ENCODE data around the gene AAMDC.
"Not testable (repeated sequence)": the region's sequence is repeated elsewhere in the genome, so short reads cannot be mapped to it uniquely, and the experiment has no call there.

The AAMDC gene

DNA sequence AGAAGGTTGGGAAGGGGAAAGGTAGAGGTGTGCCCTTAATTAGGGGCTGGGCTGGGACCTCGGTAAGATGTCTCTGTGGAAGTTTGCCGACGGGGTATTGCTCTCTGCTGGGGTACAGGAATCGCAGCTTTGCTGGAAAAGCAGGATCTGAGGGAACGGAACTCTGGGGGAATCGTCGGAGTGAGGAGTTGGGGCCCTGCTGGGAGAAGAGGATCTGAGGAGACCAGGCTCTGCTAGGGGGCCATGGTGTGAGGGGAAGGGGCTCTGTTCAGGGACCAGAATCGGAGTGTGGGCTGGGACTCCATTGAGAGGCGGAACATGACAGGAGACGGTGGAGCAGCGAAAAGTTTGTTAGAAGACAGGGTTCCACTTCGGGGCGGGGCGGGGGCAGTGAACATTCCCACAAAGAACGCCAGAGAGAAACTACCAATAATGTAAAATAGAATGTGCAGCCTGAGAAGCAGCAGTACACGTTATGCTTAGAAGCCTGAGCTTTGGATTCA, 456 bp downstream of the AAMDC start:
- no peak for DNase-seq (ENCODE audit: low spot score)

DNA sequence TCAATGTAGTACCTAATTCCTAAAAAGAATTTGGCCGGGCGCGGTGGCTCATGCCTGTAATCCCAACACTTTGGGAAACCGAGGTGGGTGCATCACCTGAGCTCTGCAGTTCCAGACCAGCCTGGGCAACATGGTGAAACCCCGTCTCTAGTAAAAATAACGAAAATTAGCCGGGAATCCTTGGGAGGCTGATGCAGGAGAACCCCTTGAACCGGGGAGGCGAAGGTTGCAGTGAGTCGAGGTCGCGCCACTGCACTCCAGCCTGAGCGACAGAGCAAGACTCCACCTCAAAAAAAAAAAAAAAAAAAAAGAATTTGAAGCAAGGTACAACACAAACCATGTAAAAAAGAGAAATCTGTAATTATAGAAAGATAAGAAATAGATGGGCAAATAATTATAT, 1.2 kb downstream of the AAMDC start:
- DNase-seq (ENCODE audit: low spot score), result not testable (repeated sequence)

DNA sequence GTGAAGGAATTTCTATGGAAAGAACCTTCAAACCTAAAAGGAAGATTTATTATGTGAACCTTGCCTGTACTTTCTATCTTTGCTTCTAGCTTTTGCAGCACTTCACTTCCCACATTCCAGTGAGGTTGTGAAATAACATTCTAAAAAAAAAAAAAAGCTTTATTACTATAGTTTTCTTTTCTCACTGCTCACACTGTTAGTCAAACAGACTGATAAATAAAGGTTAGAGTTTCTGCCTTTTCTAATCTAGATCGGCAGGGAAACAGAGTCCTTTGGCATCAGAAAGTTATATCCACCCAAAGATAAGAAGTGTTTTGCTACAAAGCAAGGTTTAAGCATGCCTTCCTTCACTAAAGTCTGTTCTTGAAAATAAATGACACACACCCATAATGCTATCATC, 2.8 kb downstream of the AAMDC start:
- DNase-seq (ENCODE audit: low spot score), result no peak

DNA sequence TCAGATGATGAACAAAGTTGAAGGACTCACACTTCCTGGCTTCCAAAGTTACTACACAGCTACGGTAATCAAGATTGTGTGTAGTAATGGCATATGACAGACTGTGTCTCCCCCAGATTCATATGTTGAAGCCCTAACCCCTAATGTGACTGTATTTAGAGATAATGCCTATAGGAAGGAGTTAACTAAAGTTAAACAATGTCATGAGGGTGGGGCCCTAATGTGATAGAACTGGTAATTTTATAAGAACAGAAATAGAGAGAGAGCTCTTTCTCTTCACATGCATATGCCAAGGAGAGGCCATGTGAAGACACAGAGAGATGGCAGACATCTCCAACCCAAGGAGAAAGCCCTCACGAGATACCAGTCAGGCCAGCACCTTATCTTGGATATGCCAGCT, 8.0 kb downstream of the AAMDC start:
- no peak for DNase-seq (ENCODE audit: low spot score)

DNA sequence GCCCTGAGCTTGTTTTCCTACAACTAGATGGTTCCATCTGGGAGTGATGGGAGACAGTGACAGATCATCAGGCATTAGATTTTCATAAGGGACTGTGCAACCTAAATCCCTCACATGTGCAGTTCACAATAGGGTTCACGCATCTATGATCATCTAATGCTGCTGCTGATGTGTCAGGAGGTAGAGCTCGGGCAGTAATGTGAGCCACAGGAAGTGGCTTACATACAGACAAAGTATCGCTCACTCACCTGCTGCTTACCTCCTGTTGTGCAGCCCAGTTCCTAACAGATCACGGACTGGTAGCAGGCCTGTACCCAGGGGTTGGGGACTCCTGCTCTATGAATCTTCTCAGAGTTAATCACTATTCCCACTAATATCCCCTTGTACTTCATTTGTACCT, 12.4 kb downstream of the AAMDC start:
- no peak for DNase-seq (ENCODE audit: low spot score)

DNA sequence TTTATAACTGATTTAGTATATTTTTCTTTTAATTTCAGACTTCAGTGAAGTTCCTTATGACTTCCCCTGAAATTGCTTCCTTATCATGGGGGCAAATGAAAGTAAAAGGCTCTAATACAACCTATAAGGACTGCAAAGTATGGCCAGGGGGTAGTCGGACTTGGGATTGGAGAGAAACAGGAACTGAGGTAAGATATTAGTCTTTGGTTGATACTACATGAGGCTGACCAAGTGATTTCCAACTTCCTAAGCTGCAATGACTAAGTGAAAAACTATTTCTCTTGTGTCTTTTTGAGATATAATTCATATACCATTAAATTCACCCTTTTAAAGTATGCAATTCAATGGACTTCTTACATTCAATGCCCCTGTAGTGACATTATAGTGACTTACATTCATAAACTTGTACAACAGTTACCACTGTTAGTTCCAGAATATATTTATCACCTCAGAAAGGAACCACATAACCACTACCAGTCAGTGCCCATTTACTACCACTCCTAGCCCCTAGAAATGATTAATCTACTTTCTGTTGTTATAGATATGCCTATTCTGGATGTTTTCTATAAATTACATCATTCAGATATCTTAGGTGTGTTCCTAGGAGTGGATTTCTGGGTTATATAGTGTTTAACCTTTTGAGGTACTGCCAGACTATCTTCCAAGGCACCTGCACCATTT, 21.6 kb downstream of the AAMDC start:
- DNase-seq (ENCODE audit: low spot score), result peak; percentile 28

DNA sequence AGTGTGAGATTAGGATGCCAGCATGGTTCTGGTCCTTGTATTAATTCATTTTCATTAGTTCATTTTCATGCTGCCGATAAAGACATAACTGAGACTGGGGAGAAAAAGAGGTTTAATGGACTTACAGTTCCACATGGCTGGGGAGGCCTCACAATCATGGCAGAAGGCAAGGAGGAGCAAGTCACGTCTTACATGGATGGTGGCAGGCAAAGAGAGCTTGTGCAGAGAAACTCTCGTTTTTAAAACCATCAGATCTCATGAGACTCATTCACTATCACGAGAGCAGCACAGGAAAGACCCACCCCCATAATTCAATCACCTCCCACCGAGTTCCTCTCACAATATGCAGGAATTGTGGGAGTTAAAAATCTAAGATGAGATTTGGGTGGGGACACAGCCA, 22.8 kb downstream of the AAMDC start:
- not testable (repeated sequence) for DNase-seq (ENCODE audit: low spot score)

DNA sequence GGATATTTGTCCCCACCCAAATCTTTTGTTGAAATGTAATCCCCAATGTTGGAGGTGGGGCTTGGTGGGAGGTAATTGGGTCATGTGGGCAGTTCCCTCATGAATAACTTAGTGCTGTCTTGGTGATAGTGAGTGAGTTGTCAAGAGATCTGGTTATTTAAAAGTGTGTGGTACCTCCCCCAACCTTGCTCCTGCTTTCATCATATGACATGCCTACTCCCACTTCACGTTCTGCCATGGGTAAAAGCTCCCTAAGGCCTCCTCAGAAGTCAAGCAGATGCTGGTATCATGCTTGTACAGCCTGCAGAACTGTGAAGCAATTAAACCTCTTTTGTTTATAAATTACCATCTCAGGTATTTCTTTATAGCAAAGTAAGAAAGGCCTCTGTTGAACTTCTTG, 30.6 kb downstream of the AAMDC start:
- DNase-seq (ENCODE audit: low spot score), result no peak

DNA sequence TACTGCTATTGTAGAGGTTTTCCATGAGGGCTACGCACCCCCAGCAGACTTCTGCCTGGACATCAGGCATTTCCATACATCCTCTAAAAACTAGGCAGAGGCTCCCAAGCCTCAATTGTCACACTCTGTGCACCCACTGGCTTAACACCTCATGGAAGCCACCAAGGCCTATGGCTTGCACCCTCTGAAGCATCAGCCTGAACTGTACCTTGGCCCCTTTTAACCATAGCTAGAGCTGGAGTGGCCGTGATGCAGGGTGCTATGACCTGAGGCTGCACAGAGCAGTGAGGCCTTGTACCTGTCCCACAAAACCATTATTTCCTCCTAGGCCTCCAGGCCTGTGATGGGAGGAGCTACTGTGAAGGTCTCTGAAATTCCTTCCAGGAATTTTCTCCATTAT, 33.9 kb downstream of the AAMDC start:
- no peak for DNase-seq (ENCODE audit: low spot score)

DNA sequence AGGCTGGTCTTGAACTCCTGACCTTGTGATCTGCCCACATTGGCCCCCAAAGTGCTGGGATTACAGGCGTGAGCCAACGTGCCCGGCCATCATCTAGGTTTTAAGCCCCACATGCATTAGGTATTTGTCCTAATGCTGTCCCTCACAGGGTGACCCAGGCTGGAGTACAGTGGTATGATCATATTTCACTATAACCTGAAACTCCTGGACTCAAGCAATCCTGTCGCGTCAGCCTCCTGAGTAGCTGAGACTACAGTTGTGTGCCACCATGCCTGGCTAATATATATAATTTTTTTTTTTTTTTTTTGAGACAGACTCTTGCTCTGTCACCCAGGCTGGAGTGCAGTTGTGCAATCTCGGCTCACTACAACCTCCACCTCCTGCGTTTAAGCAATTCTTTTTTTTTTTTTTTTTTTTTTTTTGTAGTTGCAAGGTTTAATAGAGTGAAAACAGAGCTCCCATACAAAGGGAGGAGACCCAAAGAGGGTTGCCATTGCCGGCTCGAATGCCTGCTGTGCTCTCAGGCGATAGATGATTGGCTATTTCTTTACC, 37.0 kb downstream of the AAMDC start:
- not testable (repeated sequence) for DNase-seq (ENCODE audit: low spot score)

DNA sequence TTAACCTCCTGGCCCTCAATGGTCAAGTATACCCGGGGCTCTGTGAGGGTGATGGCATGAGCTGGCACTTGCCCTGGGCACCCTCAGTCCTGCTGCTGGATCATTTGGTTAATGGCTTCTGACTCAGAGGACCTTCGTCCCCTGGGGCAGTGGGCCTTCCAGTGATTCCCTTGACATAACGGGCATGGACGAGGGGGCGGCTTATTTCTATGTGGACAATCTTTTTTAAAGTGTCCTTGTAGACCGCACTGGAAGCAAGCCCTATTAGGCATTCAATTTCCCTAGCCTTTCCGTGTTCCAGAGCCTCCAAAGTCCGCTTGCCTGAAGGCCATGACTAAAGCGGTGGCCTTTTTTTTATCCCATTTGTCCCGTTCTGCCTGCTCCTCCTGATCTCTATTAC, 40.5 kb downstream of the AAMDC start:
- DNase-seq (ENCODE audit: low spot score), result not testable (repeated sequence)

DNA sequence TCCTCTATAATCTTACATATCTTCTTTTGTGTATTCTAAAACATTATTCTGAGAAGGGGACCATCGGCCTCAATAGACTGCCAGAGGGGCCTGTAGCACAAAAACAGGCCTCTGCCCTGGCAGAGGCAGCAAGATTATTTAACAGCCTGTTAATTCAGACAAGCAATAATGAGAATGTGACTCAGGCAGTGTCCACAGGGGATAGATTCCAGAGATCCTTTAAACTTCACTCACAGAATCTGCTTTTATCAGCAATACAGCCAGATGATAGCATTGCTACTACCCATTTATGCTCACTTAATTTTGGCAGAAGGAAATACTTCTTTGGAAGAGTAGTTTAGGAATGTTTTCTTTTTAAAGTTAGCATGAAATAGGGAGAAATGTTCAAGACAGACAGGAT, 44.9 kb downstream of the AAMDC start:
- DNase-seq (ENCODE audit: low spot score), result no peak

DNA sequence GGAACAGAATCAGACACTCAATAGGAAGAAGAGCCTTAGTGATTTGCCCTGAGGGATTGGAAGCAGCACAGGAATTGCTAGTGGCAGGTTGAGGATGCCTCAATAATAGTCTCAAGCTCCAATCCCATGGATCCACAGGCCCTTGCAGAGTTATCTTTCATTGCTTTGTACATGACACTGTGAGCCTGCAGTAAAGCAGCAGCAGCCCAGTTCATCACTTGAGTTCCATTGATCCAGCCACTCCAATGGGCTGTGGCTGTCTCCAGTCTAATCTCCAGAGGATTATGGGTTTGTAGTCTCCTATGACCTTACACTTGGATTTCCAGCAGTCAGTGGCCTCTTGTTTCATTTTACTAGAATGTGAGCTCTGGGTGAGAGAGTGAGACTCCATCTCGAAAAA, 45.4 kb downstream of the AAMDC start:
- no peak for DNase-seq (ENCODE audit: low spot score)

DNA sequence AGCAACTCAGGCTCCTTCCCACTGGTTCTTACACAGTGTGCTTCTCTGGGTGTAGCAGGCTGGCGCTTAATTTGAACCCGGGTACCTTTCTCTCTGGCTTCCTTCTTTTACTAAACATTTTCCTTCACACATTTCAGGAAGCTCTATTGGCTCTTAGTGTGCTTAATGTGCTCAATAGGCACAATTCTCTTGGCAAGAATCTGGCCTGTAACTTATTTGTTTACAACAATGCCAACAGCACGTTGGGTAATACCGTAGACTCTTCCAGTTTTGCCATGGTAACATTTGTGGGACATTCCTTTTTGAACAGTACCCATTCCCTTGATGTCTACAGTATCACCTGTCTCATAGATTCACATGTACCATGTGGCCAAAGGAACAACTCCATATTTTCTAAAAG, 47.8 kb downstream of the AAMDC start:
- DNase-seq (ENCODE audit: low spot score), result no peak

DNA sequence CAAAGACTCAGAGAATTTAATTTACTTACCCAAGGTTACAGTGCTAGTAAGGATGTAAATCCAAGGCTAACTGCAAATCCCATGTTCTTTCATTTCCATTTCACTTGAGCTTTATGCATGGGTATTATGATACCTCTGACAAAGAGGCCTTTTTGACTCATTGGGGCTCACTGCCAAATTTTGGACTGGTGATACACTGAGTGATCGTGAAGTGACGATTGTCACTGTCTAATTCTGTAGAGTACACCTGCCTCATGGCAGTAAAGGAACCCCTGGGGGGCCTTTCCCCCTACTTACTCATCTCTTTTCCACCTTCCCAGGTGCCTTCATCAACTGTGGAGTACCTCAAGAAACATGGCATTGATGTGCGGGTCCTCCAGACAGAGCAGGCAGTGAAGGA, 50.9 kb downstream of the AAMDC start:
- no peak for DNase-seq (ENCODE audit: low spot score)

DNA sequence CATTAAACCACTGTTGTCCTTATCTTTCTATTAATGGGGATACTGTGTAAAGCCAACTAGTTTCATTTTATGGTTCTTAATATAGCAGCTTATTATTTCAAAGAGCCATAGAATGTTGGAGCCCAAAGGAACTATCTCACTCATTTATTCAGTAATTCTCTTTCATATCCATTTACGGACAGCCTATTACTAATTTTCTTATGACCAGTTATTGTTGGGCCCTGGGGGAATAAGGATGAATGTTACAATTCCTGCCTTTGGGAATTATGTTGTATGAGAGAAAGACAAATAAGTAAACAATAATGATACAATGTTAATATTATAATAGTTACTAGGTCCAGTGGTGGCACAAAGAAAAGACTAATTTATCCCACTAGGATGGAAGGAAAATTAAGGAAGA, 52.4 kb downstream of the AAMDC start:
- peak; percentile 55 for DNase-seq (ENCODE audit: low spot score)

DNA sequence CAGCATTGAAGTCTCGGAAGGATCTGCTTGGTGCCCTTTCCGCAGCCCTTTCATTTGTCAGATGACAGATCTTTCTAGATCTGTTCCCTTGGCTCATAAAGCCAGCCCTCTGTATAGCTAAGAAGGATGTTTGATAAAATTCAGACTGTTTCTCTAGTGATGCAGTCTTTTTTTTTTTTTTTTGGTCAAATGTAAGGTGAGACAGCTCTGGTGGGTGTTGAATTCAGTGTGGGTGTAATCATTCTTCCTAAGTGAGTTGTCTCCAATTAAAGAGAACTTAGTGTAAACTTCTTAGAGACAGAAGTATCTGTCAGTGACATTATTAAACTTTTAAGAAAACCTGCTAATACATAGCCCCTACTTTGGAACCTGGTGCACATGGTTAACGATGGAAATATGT, 53.3 kb downstream of the AAMDC start:
- DNase-seq (ENCODE audit: low spot score), result no peak

DNA sequence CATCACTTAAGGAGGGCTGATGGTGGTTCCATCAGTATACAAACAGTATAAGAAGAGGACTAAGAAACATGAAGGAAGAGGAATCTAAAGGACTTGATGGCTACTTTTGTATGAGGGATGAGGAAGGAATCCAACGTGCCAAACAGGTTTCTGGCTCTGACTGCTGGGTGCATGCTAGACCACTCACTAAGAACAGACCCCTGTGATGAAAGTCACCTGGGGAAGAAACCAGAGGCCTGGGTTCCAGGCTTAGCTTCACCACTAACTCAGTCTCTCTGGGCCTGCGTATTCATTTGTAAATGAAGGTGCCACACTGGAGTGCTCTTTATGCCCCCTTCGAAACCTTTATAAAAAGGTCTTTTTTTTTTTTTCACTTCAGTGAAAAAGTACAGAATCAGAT, 55.1 kb downstream of the AAMDC start:
- no peak for DNase-seq (ENCODE audit: low spot score)

DNA sequence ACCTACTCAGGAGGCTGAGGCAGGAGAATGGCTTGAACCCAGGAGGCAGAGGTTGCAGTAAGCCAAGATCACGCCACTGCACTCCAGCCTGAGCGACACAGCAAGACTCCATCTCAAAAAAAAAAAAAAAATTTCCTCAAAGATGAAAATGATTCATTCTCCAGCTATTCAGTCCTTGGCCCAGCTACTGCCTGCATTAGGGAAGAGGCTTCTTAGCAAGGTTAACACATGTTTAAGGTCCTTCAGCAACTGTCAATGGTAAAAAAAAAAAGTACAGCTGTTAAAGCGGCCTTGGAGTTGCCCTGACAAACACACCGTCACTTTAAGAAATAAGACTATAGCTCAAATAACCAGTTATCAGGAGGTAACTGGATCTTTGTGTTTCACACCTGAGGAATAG, 57.3 kb downstream of the AAMDC start:
- DNase-seq (ENCODE audit: low spot score), result not testable (repeated sequence)

DNA sequence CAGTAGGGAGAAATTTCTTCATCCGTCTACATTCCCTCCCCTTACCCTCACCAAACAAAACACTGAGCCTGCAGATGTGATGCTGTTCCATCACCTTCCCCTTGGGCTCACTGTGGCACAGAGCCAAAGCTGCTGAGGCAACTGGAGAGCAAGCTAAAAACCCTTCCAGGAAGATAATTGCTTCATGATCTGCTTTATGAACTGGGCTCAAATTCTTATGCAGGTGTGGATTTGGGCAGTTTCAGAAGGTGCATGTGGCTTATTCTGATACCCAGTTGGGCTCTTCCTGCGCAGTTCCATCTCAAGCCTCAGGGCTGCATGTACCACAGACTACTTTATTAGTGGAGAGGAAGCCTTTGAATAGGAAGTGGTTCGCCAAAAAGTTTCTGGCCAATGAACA, 58.3 kb downstream of the AAMDC start:
- no peak for DNase-seq (ENCODE audit: low spot score)

DNA sequence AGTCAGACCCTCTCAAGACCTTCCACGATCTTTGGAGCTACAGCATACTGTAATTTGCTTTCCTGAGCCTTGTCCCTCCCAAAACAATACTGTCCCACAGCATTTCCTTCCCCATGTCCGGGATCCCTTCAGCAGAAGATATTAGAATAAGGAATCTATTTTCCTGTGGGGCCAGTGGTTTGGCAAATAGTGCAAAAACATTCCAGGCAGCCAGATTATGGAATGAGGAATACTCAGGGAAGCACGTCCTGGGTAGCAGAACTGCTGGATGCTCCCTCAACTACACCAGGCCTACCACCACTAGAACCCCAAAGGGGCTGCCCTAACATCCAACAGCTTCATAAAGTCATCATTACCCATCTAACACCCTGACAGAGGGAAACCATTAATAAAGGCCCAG, 61.5 kb downstream of the AAMDC start:
- DNase-seq (ENCODE audit: low spot score), result no peak

DNA sequence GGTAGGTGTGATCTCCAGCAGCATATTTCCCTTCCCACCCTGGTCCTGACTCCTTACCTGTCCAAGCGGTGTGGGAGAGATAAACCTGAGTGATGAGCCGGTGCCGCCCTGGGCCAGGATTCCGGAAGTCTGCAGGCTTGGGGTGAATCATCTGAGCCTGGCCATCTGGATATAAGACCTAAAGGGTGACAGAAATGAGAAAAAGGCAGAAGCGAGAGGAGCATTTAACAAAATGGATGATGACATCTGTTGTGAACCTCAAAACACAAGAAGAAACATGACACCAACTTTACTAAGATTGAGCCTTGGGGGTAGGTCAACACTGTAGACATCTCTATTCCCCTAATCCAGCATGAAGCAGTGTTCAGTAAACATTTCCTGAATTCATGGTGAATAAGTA, 62.8 kb downstream of the AAMDC start:
- no peak for DNase-seq (ENCODE audit: low spot score)

DNA sequence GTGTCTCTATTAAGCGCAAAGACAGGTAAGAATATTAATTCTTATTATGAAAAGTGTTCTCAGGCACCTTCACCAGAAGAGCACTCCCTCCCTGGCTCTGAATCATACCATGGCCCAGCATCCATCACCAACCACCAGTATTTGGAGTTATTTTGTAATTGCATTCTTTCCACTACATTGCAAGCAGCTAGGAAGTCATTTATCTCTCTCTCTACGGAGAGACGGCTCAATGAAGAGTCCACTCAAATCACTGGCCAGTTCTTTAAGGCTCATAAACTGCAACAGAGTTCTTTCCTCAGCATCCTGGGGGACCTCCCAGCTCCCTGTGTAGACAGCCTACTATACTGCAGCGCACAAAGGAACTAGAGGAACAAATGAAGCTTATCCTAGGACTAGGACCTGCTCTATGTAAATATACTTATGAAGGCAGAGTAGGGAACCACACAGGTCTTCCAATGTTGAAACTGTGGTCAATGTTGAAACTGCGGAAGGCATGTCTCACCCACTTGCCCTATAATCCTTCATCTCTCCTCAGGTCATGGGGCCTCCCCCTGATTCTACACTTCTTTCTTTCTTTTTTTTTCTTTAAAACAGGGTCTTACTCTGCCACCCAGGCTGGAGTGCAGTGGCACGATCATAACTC, 63.4 kb downstream of the AAMDC start:
- DNase-seq (ENCODE audit: low spot score), result no peak

DNA sequence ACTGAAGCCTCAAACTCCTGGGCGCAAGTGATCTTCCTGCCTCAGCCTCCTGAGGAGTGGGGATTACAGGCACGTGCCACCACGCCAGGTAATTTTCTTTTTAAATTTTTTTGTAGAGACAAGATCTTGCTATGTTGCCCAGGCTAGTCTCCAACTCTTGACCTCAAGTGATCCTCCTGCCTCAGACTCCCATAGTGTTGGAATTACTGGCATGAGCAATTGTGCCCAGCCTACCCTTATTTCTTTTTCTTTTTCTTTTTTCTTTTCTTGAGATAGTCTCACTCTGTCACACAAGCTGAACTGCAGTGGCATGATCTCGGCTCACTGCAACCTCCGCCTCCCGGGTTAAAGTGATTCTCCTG, 63.9 kb downstream of the AAMDC start:
- DNase-seq (ENCODE audit: low spot score), result no peak
